GM21447 (cell line): ENCODE data around the gene RBM38.

Experiments used
- ATAC-seq: cut with Tn5 transposase; IDR thresholded peaks from one replicate; pipeline ENCODE4 v1.9.1; 2021; ENCODE audit not compliant: unreplicated experiment

The RBM38 gene

DNA sequence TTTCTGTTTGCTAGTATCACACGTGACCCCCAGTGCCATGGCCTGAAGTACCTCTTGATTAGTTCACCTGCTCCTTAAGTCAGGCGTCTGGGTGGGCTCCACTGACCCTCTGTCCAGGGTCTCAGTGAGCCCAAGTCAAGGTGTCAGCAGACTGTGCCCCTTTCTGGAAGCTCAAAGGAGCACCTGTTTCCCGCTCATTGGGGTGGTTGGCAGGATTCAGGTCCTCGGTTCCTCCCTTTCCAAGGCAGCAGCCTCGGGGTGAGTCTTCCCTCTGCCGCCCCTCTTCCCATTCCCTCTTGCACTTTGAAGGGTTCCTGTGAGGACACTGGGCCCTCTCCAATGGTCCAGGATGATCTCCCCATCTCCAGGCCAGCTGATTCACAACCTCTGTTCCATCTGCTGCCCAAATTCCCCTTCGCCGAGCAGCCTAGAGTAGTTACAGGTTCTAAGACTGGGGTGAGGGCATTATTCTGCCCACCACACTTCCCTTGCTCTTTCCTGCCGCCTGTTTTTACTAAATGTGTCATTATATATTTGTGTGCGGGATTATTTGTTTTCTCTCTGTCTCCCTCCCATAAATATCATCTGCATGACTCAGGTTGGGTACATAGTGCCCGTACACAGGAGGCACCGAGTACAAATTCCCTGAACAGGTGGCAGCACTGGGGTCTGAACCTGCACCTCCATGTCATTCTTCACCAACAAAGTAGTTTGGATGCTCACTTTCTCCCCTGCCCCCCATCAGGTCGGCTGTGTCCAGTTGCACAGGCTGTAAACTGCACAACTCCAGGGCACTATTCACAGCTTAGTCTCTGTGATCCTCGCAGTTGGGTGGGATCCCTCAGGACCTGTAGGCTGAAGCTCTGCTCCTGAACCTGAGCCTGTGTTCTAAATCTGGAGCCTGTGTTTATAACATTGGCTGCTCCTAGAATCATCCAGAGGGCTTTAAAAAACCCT lies 58.5 kb downstream of the RBM38 start:
- no peak for ATAC-seq

DNA sequence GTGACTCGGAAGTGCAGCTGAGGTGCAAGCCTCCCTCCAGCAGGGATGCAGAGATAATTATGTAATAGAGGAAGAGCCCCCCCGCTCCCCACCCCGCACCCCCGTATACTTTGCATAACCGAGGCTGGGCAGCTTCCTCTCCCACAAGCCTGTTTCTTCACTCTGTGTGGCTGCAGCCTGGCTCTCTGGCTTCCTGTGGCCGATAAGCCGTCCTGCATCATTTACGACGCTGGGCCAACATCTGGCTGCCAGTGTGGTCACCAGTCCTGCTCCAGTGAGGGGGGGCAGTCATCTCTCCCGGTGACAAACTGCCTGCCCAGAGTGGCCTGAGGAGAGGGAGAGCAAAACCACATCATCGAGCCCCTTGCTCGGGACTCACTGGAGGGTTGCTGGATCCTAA lies 59.2 kb downstream of the RBM38 start:
- peak; percentile 86 for ATAC-seq

DNA sequence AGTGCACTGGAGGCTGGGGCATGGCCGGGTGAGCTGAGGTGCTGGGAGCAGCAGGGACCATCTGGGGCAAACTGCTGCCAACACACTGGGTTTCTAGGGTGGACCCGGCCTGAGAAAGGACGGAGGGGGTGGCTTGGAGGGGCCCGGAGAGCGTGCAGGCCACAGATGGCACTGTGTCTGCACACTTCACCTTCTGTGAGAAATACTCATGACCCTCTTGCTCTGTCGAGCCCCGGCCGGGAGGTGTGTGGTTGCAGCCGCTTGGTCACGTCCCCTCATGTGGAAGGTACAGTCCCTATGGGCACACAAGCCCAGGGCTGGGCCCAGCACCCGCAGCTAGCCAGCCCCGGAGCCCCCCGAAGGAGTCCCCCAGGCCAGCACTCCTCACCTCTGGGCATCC lies 59.7 kb downstream of the RBM38 start:
- peak; percentile 36 for ATAC-seq

DNA sequence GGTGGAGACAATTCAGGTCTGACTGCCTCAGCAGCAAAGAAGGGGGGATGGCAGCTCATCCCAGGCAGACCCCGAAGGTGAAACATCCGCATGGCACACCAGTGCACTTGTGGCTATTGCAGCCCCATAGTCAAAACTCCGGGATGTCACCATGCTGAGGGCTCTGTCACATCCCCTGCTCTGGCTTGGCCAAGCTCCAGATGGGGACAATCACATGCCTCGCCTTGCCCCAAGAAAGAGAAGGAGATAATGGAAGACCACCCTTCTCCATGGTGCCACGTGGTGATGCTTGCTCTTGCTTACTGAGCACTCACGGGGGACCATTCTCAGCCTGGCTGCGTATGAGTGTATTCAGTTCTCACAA lies 60.2 kb downstream of the RBM38 start:
- ATAC-seq, result no peak

DNA sequence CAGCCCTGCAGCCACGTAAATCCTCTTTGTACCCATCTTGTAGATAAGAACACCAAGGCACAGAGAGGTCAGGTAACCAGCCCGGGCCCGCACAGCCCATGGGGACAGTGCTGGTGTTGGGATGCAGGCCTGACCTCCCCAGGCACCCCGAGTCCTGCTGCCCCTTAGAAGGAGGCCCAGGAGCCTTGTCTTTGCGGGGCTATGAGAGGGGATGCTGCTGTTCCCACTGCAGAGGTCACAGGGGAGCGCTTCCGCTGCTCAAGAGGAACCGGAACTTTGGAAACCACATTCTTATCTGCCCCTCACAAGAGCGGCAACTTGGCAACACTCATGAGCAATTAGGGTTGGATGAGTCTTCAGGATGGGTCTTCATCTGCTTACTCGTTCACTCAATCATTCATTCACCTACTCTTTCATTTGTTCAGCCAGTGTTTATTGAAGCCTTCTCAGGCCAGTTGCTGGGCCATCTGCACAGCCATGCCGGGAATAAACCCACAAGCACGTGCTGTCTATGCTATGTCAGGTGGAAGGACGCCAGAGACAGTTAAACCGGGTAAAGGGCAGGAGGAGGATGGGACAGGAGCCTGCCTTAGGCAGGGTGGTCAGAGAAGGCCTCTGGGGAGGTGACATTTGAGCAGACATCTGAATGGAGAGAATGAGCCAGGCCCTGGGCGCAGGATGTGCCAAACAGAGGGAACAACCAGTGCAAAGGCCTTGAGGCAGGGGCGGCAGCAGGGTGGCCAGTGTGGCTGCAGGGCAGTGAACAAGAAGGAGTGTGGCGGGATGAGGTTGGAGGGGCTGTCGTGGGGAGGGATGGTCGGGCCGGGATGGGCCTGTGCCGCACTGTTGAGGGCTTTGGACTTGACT lies 60.8 kb downstream of the RBM38 start:
- no peak for ATAC-seq

DNA sequence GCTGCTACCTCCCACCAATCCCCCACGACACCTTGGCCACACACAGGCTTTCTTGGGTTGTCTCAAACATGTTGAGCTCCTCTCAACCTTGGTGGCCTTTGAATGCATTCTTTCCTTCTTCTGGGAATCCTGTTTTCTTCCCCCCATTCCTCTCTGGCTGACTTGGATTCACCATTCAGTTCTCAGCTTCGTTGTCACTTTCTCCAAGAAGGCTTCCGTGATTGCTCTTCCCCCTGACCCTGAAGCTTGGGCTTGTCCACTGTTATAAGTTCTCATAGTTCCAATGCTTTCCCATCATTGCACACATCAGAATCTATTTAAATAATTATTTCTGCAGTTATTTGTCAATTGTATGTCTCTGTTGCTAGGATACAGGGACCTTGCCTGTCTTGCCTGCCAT lies 64.2 kb downstream of the RBM38 start:
- ATAC-seq, result no peak

DNA sequence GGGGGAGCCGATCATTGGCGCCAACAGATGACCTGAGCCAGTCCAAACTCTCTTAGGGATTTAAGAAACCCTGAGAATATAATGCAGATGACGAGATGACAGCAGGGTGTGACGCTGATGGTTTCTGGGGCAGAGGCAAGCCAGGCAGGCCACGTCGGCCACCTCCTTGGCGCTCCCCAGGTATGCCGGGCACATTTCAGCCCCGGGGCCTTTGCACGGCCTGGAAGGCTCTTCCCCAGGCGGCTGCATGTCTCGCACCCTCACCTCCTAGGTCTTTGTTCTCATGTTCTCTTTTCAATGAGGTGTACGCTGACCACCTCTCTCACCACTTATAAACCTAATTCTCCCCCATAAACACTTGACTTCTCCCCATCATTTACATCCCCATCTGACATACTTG lies 64.9 kb downstream of the RBM38 start:
- ATAC-seq, result no peak

DNA sequence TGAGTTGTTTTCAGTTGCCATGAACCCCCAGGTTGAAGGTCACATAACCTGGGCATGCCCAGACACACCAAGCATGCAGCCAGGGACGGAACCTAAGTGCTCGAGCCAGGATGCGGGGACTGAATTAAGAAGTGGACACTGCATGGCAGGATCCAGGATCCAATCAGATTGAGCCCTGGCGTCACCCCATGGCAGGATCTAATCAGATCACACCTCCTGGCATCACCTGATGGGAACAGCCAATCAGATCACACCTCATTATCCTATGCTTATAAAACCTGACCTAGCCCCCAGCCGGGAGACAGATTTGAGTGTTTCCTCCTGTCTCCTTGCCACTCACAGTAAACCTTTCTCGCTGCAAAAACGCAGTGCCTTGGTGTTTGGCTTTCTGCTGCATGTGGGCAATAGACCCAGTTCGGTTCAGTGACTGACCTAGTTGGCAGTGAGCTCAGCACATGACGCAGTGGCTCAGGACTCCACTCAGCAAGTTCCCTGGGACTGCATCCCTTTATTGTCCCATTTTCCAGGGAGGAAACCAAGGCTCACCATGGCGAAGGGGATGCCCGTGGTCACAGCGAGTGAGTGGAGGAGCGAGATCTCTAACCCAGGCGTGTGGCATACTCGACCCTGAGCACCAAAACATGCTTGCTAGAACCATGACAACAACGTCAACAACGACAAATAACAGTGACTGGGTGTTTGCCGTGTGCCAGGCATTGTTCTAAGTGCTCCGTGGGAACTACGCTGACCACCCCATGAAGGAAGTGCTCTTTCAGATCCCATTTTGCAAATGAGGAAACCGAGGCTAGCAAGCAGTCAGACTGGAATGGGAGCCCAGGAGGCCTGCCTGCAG lies 66.3 kb downstream of the RBM38 start:
- ATAC-seq, result no peak

DNA sequence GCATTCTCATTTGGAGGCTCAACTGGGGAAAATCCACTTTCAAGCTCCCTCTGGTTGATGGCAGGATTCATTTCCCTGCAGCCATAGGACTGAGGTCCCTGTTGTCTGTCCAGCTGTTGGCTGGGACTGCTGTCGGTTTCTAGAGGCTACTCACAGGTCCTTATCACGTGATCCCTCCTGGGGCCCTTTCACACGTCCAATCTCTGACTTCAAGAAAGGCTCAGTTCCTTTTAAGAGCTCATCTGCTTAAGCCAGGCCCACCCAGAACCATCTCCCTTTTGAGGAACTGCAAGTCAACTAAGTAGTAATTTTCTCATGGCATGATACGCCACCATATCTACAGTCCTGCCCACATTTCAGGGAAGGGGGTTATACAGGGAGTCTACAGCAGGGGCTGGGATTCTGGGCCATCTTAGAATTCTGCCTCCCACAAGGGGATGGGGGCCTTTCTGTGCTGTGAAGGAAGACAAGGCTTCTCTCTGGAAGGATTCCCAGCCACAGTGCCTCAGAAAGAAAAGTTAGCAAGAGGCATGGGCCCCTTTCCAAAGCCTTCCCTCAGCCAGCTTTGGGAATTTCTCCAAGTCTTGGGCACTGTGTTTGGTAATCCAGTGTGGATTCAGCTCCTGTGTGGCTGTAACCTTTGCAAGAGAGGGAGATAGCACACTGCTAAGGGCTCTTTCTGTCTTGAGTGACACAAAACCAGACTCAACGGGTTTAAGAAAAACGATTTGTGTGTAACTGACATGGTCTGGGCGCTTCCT lies 67.4 kb downstream of the RBM38 start:
- no peak for ATAC-seq
